ENCODE data around the gene TMEM258.

Gene TMEM258

GRCh38 chr11:61792310-61793082 lies at the start of gene TMEM258, which contains the start of gene FEN1:
TSS of gene TMEM258 (minus strand) at chr11:61792599. CDS start at chr11:61792558, 41 bp downstream.
TSS of gene FEN1 (plus strand) at chr11:61792911. CDS start at chr11:61795362, 2,451 bp downstream.
- DNase-seq: peak; percentile 97

GRCh38 chr11:61841636-61842527 lies 49.5 kb upstream of the TMEM258 start:
- no peak for DNase-seq

GRCh38 chr11:61840371-61840770 lies 48.0 kb upstream of the TMEM258 start:
- DNase-seq: no peak

GRCh38 chr11:61839742-61840141 lies 47.3 kb upstream of the TMEM258 start:
- DNase-seq: no peak

- DNase-seq: no peak
Observed at GRCh38 chr11:61838921-61839320, 46.5 kb upstream of the TMEM258 start.

GRCh38 chr11:61838501-61838900 lies 46.1 kb upstream of the TMEM258 start:
- DNase-seq: no peak

- DNase-seq: no peak
Observed at GRCh38 chr11:61837411-61838005, 45.1 kb upstream of the TMEM258 start.

- DNase-seq: no peak
Observed at GRCh38 chr11:61836193-61836592, 43.8 kb upstream of the TMEM258 start.

- DNase-seq: peak; percentile 52
Observed at GRCh38 chr11:61834278-61835048, 42.1 kb upstream of the TMEM258 start.

- DNase-seq: no peak
Observed at GRCh38 chr11:61833926-61834277, 41.5 kb upstream of the TMEM258 start.

GRCh38 chr11:61833471-61833870 lies 41.1 kb upstream of the TMEM258 start:
- no peak for DNase-seq

GRCh38 chr11:61832754-61833153 lies 40.4 kb upstream of the TMEM258 start:
- DNase-seq: no peak

- DNase-seq: no peak
Observed at GRCh38 chr11:61832207-61832606, 39.8 kb upstream of the TMEM258 start.

GRCh38 chr11:61830237-61831105 lies 38.1 kb upstream of the TMEM258 start:
- no peak for DNase-seq

- no peak for DNase-seq
Observed at GRCh38 chr11:61829806-61830205, 37.4 kb upstream of the TMEM258 start.

- DNase-seq: peak; percentile 81
Observed at GRCh38 chr11:61828629-61829407, 36.4 kb upstream of the TMEM258 start.

- no peak for DNase-seq
Observed at GRCh38 chr11:61828379-61828628, 35.9 kb upstream of the TMEM258 start.

- DNase-seq: peak; percentile 98
Observed at GRCh38 chr11:61827571-61828378, 35.4 kb upstream of the TMEM258 start, which contains the start of gene FADS2. TSS of gene FADS2 (plus strand) at chr11:61828300. CDS start at chr11:61828391, 91 bp downstream.

GRCh38 chr11:61826930-61827570 lies 34.7 kb upstream of the TMEM258 start:
- peak; percentile 91 for DNase-seq

GRCh38 chr11:61820174-61820573 lies 27.8 kb upstream of the TMEM258 start:
- DNase-seq: no peak

Measured in eye (tissue), 1 donor.